ENCODE measurements around the gene NMT2. TPM values are rescaled to one million over a fixed set of nuclear protein-coding genes. Genes with fewer than 3 reads are reported as not detected.

NMT2 gene
- 4.8 TPM for polyA plus RNA-seq (2012; ENCODE audit: insufficient read depth, insufficient read length, low read depth)

- peak; percentile 90 for DNase-seq
- peak; percentile 17; the same call in 1 of the 2 replicates for TF ChIP-seq CTCF (IDR thresholded peaks at IDR 0.05; ENCODE audit: low read depth, low read length)
- H3K9me3 ChIP-seq: no peaks in the 10 kb centered on the region
- peak within 1 kb of the TSS; percentile 77 for H3K4me3 ChIP-seq (ENCODE audit: low read depth, low read length)
- H3K36me3 ChIP-seq: no peaks in the 10 kb centered on the region
- H3K4me1 ChIP-seq: peaks cover 4% of the 10 kb centered on the region
- no peaks in the 10 kb centered on the region for H3K27me3 ChIP-seq
Observed at GRCh38 chr10:15168291-15168785, at the start of gene NMT2. Gene NMT2, minus strand, starts transcription at chr10:15168693. Its CDS starts 81 bp downstream, at chr10:15168612.

GRCh38 chr10:15216700-15217099 is 48.2 kb upstream of the NMT2 start:
- H3K36me3 ChIP-seq: no peaks in the 10 kb centered on the region
- TF ChIP-seq CTCF (IDR thresholded peaks at IDR 0.05; ENCODE audit: low read depth, low read length): no peak
- H3K9me3 ChIP-seq: no peaks in the 10 kb centered on the region
- no peak overlapping the region for H3K4me3 ChIP-seq (ENCODE audit: low read depth, low read length)
- H3K4me1 ChIP-seq: no peaks in the 10 kb centered on the region
- no peak for DNase-seq
- no peaks in the 10 kb centered on the region for H3K27me3 ChIP-seq

GRCh38 chr10:15214237-15214636 is 45.7 kb upstream of the NMT2 start:
- Histone ChIP-seq H3K9me3 (no peaks in the 10 kb centered on the region), H3K4me3 (ENCODE audit: low read depth, low read length) (no peak overlapping the region), H3K27me3 (no peaks in the 10 kb centered on the region), H3K36me3 (no peaks in the 10 kb centered on the region), H3K4me1 (no peaks in the 10 kb centered on the region)
- no peak for DNase-seq
- TF ChIP-seq CTCF (IDR thresholded peaks at IDR 0.05; ENCODE audit: low read depth, low read length): no peak

- no peaks in the 10 kb centered on the region for H3K9me3 ChIP-seq
- no peaks in the 10 kb centered on the region for H3K27me3 ChIP-seq
- TF ChIP-seq CTCF (IDR thresholded peaks at IDR 0.05; ENCODE audit: low read depth, low read length): no peak
- H3K4me1 ChIP-seq: no peaks in the 10 kb centered on the region
- peak; percentile 51 for DNase-seq
- no peak overlapping the region for H3K4me3 ChIP-seq (ENCODE audit: low read depth, low read length)
- no peaks in the 10 kb centered on the region for H3K36me3 ChIP-seq
Observed at GRCh38 chr10:15213461-15213861, 45.0 kb upstream of the NMT2 start.

GRCh38 chr10:15211464-15211979 is 43.0 kb upstream of the NMT2 start:
- H3K27me3 ChIP-seq: no peaks in the 10 kb centered on the region
- no peak for TF ChIP-seq CTCF (IDR thresholded peaks at IDR 0.05; ENCODE audit: low read depth, low read length)
- H3K9me3 ChIP-seq: no peaks in the 10 kb centered on the region
- no peaks in the 10 kb centered on the region for H3K4me1 ChIP-seq
- H3K36me3 ChIP-seq: no peaks in the 10 kb centered on the region
- H3K4me3 ChIP-seq (ENCODE audit: low read depth, low read length): no peak overlapping the region
- DNase-seq: no peak

- Histone ChIP-seq H3K9me3 (no peaks in the 10 kb centered on the region), H3K4me1 (no peaks in the 10 kb centered on the region), H3K4me3 (ENCODE audit: low read depth, low read length) (no peak overlapping the region), H3K27me3 (no peaks in the 10 kb centered on the region), H3K36me3 (no peaks in the 10 kb centered on the region)
- TF ChIP-seq CTCF (IDR thresholded peaks at IDR 0.05; ENCODE audit: low read depth, low read length): no peak
- no peak for DNase-seq
Observed at GRCh38 chr10:15210521-15210920, 42.0 kb upstream of the NMT2 start.

All from BE2C (cell line).